ENCODE results near the gene CD209.

- TF ChIP-seq CTCF (IDR thresholded peaks at IDR 0.05), result no peak
- TF ChIP-seq EZH2phosphoT487 (IDR thresholded peaks at IDR 0.05), result no peak
These were observed 11.2 kb downstream of the CD209 start for GRCh38 chr19:7736148-7736547.

All from neural progenitor cell (in vitro differentiated cells).